ENCODE results near the gene GRIP1. TPM values are rescaled to one million over a fixed set of nuclear protein-coding genes. Genes with fewer than 3 reads are reported as not detected.

Gene GRIP1
- total and polyA plus RNA-seq, 2 of the 4 experiments (the other 2 are of a cell fraction): under 0.01 to 0.07 TPM

GRCh38 chr12:66453844-66454243 lies 225.0 kb downstream of the GRIP1 start:
- Histone ChIP-seq H3K9me1 (ENCODE audit: insufficient read depth, low read length) (no peaks in the 10 kb centered on the region), H3K14ac (replicated peaks; ENCODE audit: low read depth, low read length) (no peak overlapping the region), H4K91ac (ENCODE audit: insufficient read depth, low read depth, low read length) (no peak overlapping the region), H3K56ac (ENCODE audit: extremely low read depth, insufficient read depth, low read length) (no peak overlapping the region), H4K20me1 (ENCODE audit: insufficient read depth, low read length) (no peaks in the 10 kb centered on the region), H3K4me1 (ENCODE audit: control insufficient read depth, insufficient read depth, low read length) (no peaks in the 10 kb centered on the region), H3K4ac (ENCODE audit: low read depth, low read length) (no peak overlapping the region), H3K36me3 (ENCODE audit: control insufficient read depth, insufficient read depth, low read length) (no peaks in the 10 kb centered on the region), H3K27me3 (ENCODE audit: control insufficient read depth, insufficient read depth, low read length) (peaks cover 4% of the 10 kb centered on the region), H3K79me1 (ENCODE audit: low read depth in 1 of 2, low read length in 2 of 2) (no peaks in the 10 kb centered on the region), H3K23ac (ENCODE audit: low read depth, low read length) (no peak overlapping the region), H2BK15ac (ENCODE audit: low read depth, low read length) (no peak overlapping the region), H4K8ac (ENCODE audit: low read depth in 2 of 2, low read length in 2 of 2) (no peak overlapping the region), H3K9me3 (ENCODE audit: control insufficient read depth, insufficient read depth, low read length) (no peaks in the 10 kb centered on the region), H3K4me2 (ENCODE audit: low read depth, low read length) (no peak overlapping the region), H2AK9ac (replicated peaks; ENCODE audit: low read depth, low read length, poor library complexity) (no peak overlapping the region), H3K4me3 (ENCODE audit: insufficient read depth, low read depth, low read length) (no peak overlapping the region), H2BK5ac (ENCODE audit: low read depth, low read length, poor library complexity, severe bottlenecking) (no peak overlapping the region), H2AFZ (replicated peaks; ENCODE audit: low read length, poor library complexity) (no peak overlapping the region), H3K18ac (ENCODE audit: low read depth, low read length) (no peak overlapping the region), H3K27ac (ENCODE audit: insufficient read depth, low read length) (no peak overlapping the region), H2AK5ac (ENCODE audit: low read depth, low read length) (no peak overlapping the region), H4K5ac (ENCODE audit: low read depth, low read length) (no peak overlapping the region), H2BK20ac (ENCODE audit: low read depth, low read length) (no peak overlapping the region), H2BK120ac (ENCODE audit: low read depth, low read length) (no peak overlapping the region), H3K9ac (ENCODE audit: low read depth, low read length) (no peak overlapping the region)
- ATAC-seq (ENCODE audit: low read depth): no peak
- ChIA-PET CTCF (no interaction called here), POLR2A (ENCODE audit: unreplicated experiment) (no interaction called here)
- no TSS peak for BruUV-seq (replicated peaks)
- no peak for DNase-seq
- no peak for TF ChIP-seq SMC3 (IDR thresholded peaks at IDR 0.05; ENCODE audit: low read depth, low read length)
- no peak for TF ChIP-seq CTCF (conservative IDR thresholded peaks at IDR 0.05; ENCODE audit: low read depth, low read length)
- TF ChIP-seq NFE2L2 (IDR thresholded peaks at IDR 0.05; ENCODE audit: low read depth, low read length): no peak
- no peak for TF ChIP-seq FOS (IDR thresholded peaks at IDR 0.05; ENCODE audit: low read depth, low read length)
- no peak for TF ChIP-seq USF2 (IDR thresholded peaks at IDR 0.05; ENCODE audit: low read depth, low read length)
- TF ChIP-seq MAZ (IDR thresholded peaks at IDR 0.05; ENCODE audit: borderline replicate concordance, low read depth, low read length): no peak
- TF ChIP-seq MXI1 (IDR thresholded peaks at IDR 0.05; ENCODE audit: borderline replicate concordance, low read depth, low read length): no peak
- TF ChIP-seq MAFK (IDR thresholded peaks at IDR 0.05; ENCODE audit: low read depth, low read length): no peak
- TF ChIP-seq ELK1 (IDR thresholded peaks at IDR 0.05; ENCODE audit: borderline replicate concordance, low read depth, low read length): no peak
- TF ChIP-seq RCOR1 (IDR thresholded peaks at IDR 0.05; ENCODE audit: insufficient replicate concordance, low read length): no peak
- no peak for TF ChIP-seq CEBPB (IDR thresholded peaks at IDR 0.05; ENCODE audit: low read depth, low read length)
- TF ChIP-seq BHLHE40 (IDR thresholded peaks at IDR 0.05; ENCODE audit: low read depth, low read length): no peak
- no peak for TF ChIP-seq RFX5 (IDR thresholded peaks at IDR 0.05; ENCODE audit: low read depth, low read length)
- no peak for TF ChIP-seq POLR2A (IDR thresholded peaks at IDR 0.05; ENCODE audit: low read depth, low read length)
- TF ChIP-seq CHD1 (IDR thresholded peaks at IDR 0.05; ENCODE audit: low read depth, low read length): no peak
- TF ChIP-seq RAD21 (IDR thresholded peaks at IDR 0.05; ENCODE audit: low read length): no peak
- intact Hi-C loops (cut with micrococcal nuclease) (no loop called here), dilution Hi-C loops (cut with HindIII; ENCODE audit: low sequenced_read_pairs, unreplicated experiment) (no loop called here), in situ Hi-C loops (cut with MboI; ENCODE audit: low sequenced_read_pairs) (no loop called here)
